HEK293 (cell line): Measurements from ENCODE around the gene EEF2K.
"Not testable (repeated sequence)": the region's sequence is repeated elsewhere in the genome, so short reads cannot be mapped to it uniquely, and the experiment has no call there.

Experiments used
- KLF1 ChIP-seq: fragments of 450-650 bp; formaldehyde crosslinking; IDR thresholded peaks from 2 replicates; pipeline ENCODE4 v1.5.1; 2016; ENCODE audit warnings: missing biosample characterization, missing genetic modification characterization
- SP2 ChIP-seq: fragments of 450-650 bp; formaldehyde crosslinking; IDR thresholded peaks from 2 replicates; pipeline ENCODE4 v1.5.1; 2016; ENCODE audit warnings: missing biosample characterization, missing genetic modification characterization
- TCF7L2 ChIP-seq: IDR thresholded peaks from 2 replicates; pipeline ENCODE4 v1.6.1; 2011; ENCODE audit warnings: low read depth, mild to moderate bottlenecking, inconsistent platforms, low read length, moderate library complexity, borderline replicate concordance
- YY1 ChIP-seq: fragments of 450-650 bp; formaldehyde crosslinking; IDR thresholded peaks from 2 replicates; pipeline ENCODE4 v1.5.1; 2018; ENCODE audit warnings: missing biosample characterization, missing genetic modification characterization
- ZBTB21 ChIP-seq: fragments of 450-650 bp; formaldehyde crosslinking; IDR thresholded peaks from 2 replicates; pipeline ENCODE4 v1.5.1; 2017; ENCODE audit warnings: missing biosample characterization, missing genetic modification characterization
- ZBTB8A ChIP-seq: fragments of 450-650 bp; formaldehyde crosslinking; IDR thresholded peaks from 2 replicates; pipeline ENCODE4 v1.5.1; 2016; ENCODE audit warnings: missing biosample characterization, missing genetic modification characterization
- ZNF121 ChIP-seq: fragments of 450-650 bp; formaldehyde crosslinking; IDR thresholded peaks from 2 replicates; pipeline ENCODE4 v1.5.1; 2016; ENCODE audit warnings: missing biosample characterization, missing genetic modification characterization
- ZNF16 ChIP-seq: fragments of 450-650 bp; formaldehyde crosslinking; IDR thresholded peaks from 2 replicates; pipeline ENCODE4 v1.5.1; 2016; ENCODE audit warnings: low read depth, missing biosample characterization, missing genetic modification characterization
- ZNF404 ChIP-seq: fragments of 450-650 bp; formaldehyde crosslinking; IDR thresholded peaks from 2 replicates; pipeline ENCODE4 v1.5.1; 2017; ENCODE audit warnings: missing biosample characterization, missing genetic modification characterization
- ZSCAN16 ChIP-seq: fragments of 450-650 bp; formaldehyde crosslinking; IDR thresholded peaks from 2 replicates; pipeline ENCODE4 v1.5.1; 2016; ENCODE audit warnings: missing biosample characterization, missing genetic modification characterization
- TF ChIP-seq, protein P1 (sequence below): fragments of 450-650 bp; formaldehyde crosslinking; IDR thresholded peaks from 2 replicates; pipeline ENCODE4 v1.5.1; 2016; ENCODE audit warnings: missing biosample characterization, missing genetic modification characterization
- TF ChIP-seq, protein P2 (sequence below): fragments of 450-650 bp; formaldehyde crosslinking; IDR thresholded peaks from 2 replicates; pipeline ENCODE4 v1.5.1; 2016; ENCODE audit warnings: missing biosample characterization, missing genetic modification characterization
- TF ChIP-seq, protein P3 (sequence below): fragments of 450-650 bp; formaldehyde crosslinking; IDR thresholded peaks from 2 replicates; pipeline ENCODE4 v1.5.1; 2016; ENCODE audit warnings: missing biosample characterization, missing genetic modification characterization, low read depth
- TF ChIP-seq, protein P4 (sequence below): fragments of 450-650 bp; formaldehyde crosslinking; IDR thresholded peaks from 2 replicates; pipeline ENCODE4 v1.5.1; 2016; ENCODE audit warnings: missing biosample characterization, missing genetic modification characterization

DNA sequence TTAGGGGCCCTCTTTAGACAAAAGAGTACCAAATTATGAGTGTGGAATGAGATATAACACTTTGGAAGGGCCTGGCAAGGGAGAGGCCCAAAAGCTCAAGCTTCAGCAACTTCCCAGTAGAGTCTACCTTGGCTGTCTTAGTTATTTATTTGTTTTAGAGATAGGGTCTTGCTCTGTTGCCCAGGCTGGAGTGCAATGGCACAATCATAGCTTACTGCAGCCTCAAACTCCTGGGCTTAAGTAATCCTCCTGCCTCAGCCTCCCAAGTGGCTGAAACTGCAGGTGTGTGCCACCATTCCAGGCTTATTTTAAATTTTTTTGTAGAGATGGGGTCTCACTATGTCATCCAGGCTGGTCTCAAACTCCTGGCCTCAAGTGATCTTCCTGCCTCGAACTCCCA, 33.4 kb upstream of the EEF2K start:
- TF ChIP-seq, protein P1, sequence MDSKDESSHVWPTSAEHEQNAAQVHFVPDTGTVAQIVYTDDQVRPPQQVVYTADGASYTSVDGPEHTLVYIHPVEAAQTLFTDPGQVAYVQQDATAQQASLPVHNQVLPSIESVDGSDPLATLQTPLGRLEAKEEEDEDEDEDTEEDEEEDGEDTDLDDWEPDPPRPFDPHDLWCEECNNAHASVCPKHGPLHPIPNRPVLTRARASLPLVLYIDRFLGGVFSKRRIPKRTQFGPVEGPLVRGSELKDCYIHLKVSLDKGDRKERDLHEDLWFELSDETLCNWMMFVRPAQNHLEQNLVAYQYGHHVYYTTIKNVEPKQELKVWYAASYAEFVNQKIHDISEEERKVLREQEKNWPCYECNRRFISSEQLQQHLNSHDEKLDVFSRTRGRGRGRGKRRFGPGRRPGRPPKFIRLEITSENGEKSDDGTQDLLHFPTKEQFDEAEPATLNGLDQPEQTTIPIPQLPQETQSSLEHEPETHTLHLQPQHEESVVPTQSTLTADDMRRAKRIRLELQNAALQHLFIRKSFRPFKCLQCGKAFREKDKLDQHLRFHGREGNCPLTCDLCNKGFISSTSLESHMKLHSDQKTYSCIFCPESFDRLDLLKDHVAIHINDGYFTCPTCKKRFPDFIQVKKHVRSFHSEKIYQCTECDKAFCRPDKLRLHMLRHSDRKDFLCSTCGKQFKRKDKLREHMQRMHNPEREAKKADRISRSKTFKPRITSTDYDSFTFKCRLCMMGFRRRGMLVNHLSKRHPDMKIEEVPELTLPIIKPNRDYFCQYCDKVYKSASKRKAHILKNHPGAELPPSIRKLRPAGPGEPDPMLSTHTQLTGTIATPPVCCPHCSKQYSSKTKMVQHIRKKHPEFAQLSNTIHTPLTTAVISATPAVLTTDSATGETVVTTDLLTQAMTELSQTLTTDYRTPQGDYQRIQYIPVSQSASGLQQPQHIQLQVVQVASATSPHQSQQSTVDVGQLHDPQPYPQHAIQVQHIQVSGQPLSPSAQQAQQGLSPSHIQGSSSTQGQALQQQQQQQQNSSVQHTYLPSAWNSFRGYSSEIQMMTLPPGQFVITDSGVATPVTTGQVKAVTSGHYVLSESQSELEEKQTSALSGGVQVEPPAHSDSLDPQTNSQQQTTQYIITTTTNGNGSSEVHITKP (tag by site-specific recombination) = not testable (repeated sequence)
- TF ChIP-seq YY1; ZNF16; TCF7L2; ZNF404 (tag by site-specific recombination); KLF1; ZBTB21 (tag by site-specific recombination); SP2 (tag by site-specific recombination); ZBTB8A (tag by site-specific recombination); ZSCAN16: not testable (repeated sequence)
- TF ChIP-seq, protein P2, sequence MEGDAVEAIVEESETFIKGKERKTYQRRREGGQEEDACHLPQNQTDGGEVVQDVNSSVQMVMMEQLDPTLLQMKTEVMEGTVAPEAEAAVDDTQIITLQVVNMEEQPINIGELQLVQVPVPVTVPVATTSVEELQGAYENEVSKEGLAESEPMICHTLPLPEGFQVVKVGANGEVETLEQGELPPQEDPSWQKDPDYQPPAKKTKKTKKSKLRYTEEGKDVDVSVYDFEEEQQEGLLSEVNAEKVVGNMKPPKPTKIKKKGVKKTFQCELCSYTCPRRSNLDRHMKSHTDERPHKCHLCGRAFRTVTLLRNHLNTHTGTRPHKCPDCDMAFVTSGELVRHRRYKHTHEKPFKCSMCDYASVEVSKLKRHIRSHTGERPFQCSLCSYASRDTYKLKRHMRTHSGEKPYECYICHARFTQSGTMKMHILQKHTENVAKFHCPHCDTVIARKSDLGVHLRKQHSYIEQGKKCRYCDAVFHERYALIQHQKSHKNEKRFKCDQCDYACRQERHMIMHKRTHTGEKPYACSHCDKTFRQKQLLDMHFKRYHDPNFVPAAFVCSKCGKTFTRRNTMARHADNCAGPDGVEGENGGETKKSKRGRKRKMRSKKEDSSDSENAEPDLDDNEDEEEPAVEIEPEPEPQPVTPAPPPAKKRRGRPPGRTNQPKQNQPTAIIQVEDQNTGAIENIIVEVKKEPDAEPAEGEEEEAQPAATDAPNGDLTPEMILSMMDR (tag by site-specific recombination) = not testable (repeated sequence)
- TF ChIP-seq ZNF121 (tag by site-specific recombination) = peak; percentile 68
- TF ChIP-seq, protein P3, sequence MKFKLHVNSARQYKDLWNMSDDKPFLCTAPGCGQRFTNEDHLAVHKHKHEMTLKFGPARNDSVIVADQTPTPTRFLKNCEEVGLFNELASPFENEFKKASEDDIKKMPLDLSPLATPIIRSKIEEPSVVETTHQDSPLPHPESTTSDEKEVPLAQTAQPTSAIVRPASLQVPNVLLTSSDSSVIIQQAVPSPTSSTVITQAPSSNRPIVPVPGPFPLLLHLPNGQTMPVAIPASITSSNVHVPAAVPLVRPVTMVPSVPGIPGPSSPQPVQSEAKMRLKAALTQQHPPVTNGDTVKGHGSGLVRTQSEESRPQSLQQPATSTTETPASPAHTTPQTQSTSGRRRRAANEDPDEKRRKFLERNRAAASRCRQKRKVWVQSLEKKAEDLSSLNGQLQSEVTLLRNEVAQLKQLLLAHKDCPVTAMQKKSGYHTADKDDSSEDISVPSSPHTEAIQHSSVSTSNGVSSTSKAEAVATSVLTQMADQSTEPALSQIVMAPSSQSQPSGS (tag by site-specific recombination) = not testable (repeated sequence)
- TF ChIP-seq, protein P4, sequence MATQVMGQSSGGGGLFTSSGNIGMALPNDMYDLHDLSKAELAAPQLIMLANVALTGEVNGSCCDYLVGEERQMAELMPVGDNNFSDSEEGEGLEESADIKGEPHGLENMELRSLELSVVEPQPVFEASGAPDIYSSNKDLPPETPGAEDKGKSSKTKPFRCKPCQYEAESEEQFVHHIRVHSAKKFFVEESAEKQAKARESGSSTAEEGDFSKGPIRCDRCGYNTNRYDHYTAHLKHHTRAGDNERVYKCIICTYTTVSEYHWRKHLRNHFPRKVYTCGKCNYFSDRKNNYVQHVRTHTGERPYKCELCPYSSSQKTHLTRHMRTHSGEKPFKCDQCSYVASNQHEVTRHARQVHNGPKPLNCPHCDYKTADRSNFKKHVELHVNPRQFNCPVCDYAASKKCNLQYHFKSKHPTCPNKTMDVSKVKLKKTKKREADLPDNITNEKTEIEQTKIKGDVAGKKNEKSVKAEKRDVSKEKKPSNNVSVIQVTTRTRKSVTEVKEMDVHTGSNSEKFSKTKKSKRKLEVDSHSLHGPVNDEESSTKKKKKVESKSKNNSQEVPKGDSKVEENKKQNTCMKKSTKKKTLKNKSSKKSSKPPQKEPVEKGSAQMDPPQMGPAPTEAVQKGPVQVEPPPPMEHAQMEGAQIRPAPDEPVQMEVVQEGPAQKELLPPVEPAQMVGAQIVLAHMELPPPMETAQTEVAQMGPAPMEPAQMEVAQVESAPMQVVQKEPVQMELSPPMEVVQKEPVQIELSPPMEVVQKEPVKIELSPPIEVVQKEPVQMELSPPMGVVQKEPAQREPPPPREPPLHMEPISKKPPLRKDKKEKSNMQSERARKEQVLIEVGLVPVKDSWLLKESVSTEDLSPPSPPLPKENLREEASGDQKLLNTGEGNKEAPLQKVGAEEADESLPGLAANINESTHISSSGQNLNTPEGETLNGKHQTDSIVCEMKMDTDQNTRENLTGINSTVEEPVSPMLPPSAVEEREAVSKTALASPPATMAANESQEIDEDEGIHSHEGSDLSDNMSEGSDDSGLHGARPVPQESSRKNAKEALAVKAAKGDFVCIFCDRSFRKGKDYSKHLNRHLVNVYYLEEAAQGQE = not testable (repeated sequence)
